Sigmoid colon (tissue), 7 donors: ENCODE data around the gene ABI3. TPM values are rescaled to one million over a fixed set of nuclear protein-coding genes. Genes with fewer than 3 reads are reported as not detected.
A peak's percentile ranks its signal among the peaks of the same experiment; 100 is the strongest.

Source experiments
- DNase-seq: peaks from one replicate; pipeline ENCODE4 v3.0.0-alpha.2; 2019
- H3K27ac ChIP-seq, 4 donors: fragments of 200-600 bp; sonication (generic); one replicate each; pipeline ENCODE4 v1.5.1; 2016 to 2019; ENCODE audit warnings: mild to moderate bottlenecking in 1 of 4
- H3K27me3 ChIP-seq, 3 donors: fragments of 200-600 bp; sonication (generic); one replicate each; pipeline ENCODE4 v1.5.1; 2019; ENCODE audit warnings: mild to moderate bottlenecking in 1 of 3
- H3K36me3 ChIP-seq, 4 donors: fragments of 200-600 bp; sonication (generic); one replicate each; pipeline ENCODE4 v1.5.1; 2016 to 2019
- H3K4me1 ChIP-seq, 4 donors: fragments of 200-600 bp; sonication (generic); one replicate each; pipeline ENCODE4 v1.5.1; 2017 to 2019
- H3K4me3 ChIP-seq, 4 donors: fragments of 200-600 bp; sonication (generic); one replicate each; pipeline ENCODE4 v1.5.1; 2017 to 2019; ENCODE audit warnings: mild to moderate bottlenecking in 2 of 4, moderate library complexity in 1 of 4
- H3K9me3 ChIP-seq, 4 donors: fragments of 200-600 bp in 3 of 4; sonication (generic) in 3 of 4; one replicate each; pipeline versions ENCODE4 v1.5.1 to v1.6.1; 2013 to 2019
- CTCF ChIP-seq, 4 experiments: fragments of 450-650 bp in 3 of 4; fragments of 200-600 bp in 1 of 4; IDR thresholded peaks; one replicate each; pipeline ENCODE4 v1.5.1; 2016 to 2019; ENCODE audit warnings: antibody characterized with exemption in 4 of 4, mild to moderate bottlenecking in 3 of 4, moderate library complexity in 2 of 4
- EP300 ChIP-seq, 4 donors: sonication (generic); formaldehyde crosslinking; IDR thresholded peaks; one replicate each; pipeline ENCODE4 v1.6.1; 2017; ENCODE audit warnings: antibody characterized with exemption in 4 of 4
- POLR2A ChIP-seq, 2 donors: fragments of 450-650 bp; IDR thresholded peaks; one replicate each; pipeline ENCODE4 v1.6.1; 2016; ENCODE audit warnings: antibody characterized with exemption in 2 of 2, mild to moderate bottlenecking in 2 of 2, moderate library complexity in 2 of 2
- POLR2AphosphoS5 ChIP-seq, 4 donors: sonication (generic); formaldehyde crosslinking; IDR thresholded peaks; one replicate each; pipeline ENCODE4 v1.6.1; 2017; ENCODE audit warnings: antibody characterized with exemption in 4 of 4
- WGBS, 2 donors: extraction: QIAGEN DNeasy Blood & Tissue Kit; methylation state at CpG; one replicate each; pipeline ENCODE4 v1.1.7; 2013; 5-methylcytosine and 5-hydroxymethylcytosine counted together
- intact Hi-C: fragments of 100-400 bp; cut with DNase I; formaldehyde crosslinking; loops from one replicate; pipeline ENCODE4 v1.15.1; 2023
- polyA plus RNA-seq, 3 donors: library from polyadenylated mRNA; stranded (reverse); fragments of 200-250 nt; gene quantifications; one replicate each; pipeline ENCODE4 v1.2.3, GENCODE V29; 2013
- total RNA-seq, 4 donors: library from RNA; depleted of rRNA; stranded (reverse); fragments of >200 nt; gene quantifications; one replicate each; pipeline ENCODE4 v1.1.0, GENCODE V29; 2016
- donor health status: healthy with polysubstance abuse.
- donor health status: Bipolar disorder and iron deficiency.
- donor health status: healthy.

ABI3 gene
- total and polyA plus RNA-seq, 7 donors, result 1.8 to 16.0 (median 7.1) TPM

DNA sequence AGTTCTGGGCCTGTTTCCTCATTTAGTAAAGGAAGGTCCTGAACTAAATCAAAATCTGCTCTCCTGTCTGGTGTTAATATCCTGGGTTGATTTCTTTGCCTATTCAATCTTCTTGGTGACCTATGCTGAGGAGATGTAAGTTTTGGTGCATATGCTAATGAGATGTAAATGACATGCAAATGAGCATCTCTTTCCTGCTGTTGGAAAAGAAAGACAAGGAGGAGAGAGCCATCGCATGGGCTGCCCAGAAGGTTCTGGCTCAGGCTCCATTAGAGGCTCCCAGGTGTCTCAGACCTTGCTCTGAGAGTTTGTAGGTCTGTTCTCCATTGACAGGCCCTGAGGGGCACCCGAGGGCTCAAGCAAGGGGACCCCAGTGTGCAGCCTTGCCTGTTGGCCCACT is 3.3 kb downstream of the ABI3 start:
- TF ChIP-seq CTCF (IDR thresholded peaks at IDR 0.05), result no peak
- TF ChIP-seq POLR2A (IDR thresholded peaks at IDR 0.05), result no peak
- no peak for TF ChIP-seq EP300 (IDR thresholded peaks at IDR 0.05)
- TF ChIP-seq POLR2AphosphoS5 (IDR thresholded peaks at IDR 0.05), result no peak
- intact Hi-C loops, result no loop called here
- 84 to 85% methylated on average over 2 of the region's 2 CpGs for WGBS, 2 donors
- Histone ChIP-seq H3K9me3 (no peaks in the 10 kb centered on the region), H3K4me1 (no peaks in the 10 kb centered on the region), H3K27me3 (peaks cover 0 to 22% (median 0%) of the 10 kb centered on the region in 3 donors), H3K4me3 (no peak overlapping the region), H3K36me3 (no peaks in the 10 kb centered on the region), H3K27ac (peak overlapping the region in 2 of 4 donors; percentile 20 to 23)
- no peak for DNase-seq

- no peaks in the 10 kb centered on the region for H3K36me3 ChIP-seq
- no peak overlapping the region for H3K4me3 ChIP-seq
- TF ChIP-seq POLR2AphosphoS5 (IDR thresholded peaks at IDR 0.05), result no peak
- no peak for TF ChIP-seq EP300 (IDR thresholded peaks at IDR 0.05)
- TF ChIP-seq CTCF (IDR thresholded peaks at IDR 0.05), result no peak
- TF ChIP-seq POLR2A (IDR thresholded peaks at IDR 0.05), result no peak
- no peaks in the 10 kb centered on the region for H3K4me1 ChIP-seq
- H3K9me3 ChIP-seq, result no peaks in the 10 kb centered on the region
- WGBS, 2 donors, result 46 to 60% methylated on average over 12 of the region's 12 CpGs
- peak overlapping the region in 1 of 4 donors; percentile 23 for H3K27ac ChIP-seq
- H3K27me3 ChIP-seq, result peaks cover 0 to 22% (median 9%) of the 10 kb centered on the region in 3 donors
- intact Hi-C loops, result no loop called here
- DNase-seq, result no peak
Observed at GRCh38 chr17:49214676-49215360, 4.3 kb downstream of the ABI3 start.

DNA sequence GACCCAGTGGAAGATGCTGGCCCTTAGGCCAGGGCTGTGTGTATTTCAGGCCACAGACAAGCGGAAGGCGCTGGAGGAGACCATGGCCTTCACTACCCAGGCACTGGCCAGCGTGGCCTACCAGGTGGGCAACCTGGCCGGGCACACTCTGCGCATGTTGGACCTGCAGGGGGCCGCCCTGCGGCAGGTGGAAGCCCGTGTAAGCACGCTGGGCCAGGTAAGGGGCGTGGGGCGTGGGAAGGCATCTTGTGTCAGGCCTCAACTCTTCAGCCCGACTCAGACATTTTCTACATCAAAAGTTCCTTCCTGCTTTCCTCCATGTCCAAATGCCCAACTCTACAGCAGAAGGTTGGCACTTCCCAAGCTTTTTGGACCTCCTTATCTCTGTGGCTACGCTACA is 6.0 kb downstream of the ABI3 start:
- WGBS, 2 donors, result 86 to 88% methylated on average over 13 of the region's 13 CpGs
- Histone ChIP-seq H3K4me1 (no peaks in the 10 kb centered on the region), H3K27me3 (peaks cover 4 to 22% (median 12%) of the 10 kb centered on the region in 3 donors), H3K36me3 (no peaks in the 10 kb centered on the region), H3K9me3 (no peaks in the 10 kb centered on the region), H3K27ac (peak overlapping the region; percentile 12 to 46 (median 30)), H3K4me3 (no peak overlapping the region)
- intact Hi-C loops, result no loop called here
- no peak for DNase-seq
- no peak for TF ChIP-seq POLR2A (IDR thresholded peaks at IDR 0.05)
- no peak for TF ChIP-seq POLR2AphosphoS5 (IDR thresholded peaks at IDR 0.05)
- no peak for TF ChIP-seq CTCF (IDR thresholded peaks at IDR 0.05)
- TF ChIP-seq EP300 (IDR thresholded peaks at IDR 0.05), result no peak

GRCh38 chr17:49216953-49217650 is 6.6 kb downstream of the ABI3 start:
- TF ChIP-seq EP300 (IDR thresholded peaks at IDR 0.05) (no peak), CTCF (IDR thresholded peaks at IDR 0.05) (no peak), POLR2AphosphoS5 (IDR thresholded peaks at IDR 0.05) (peak in 1 of 4 donors; percentile 48), POLR2A (IDR thresholded peaks at IDR 0.05) (no peak)
- peak; percentile 77 for DNase-seq
- Histone ChIP-seq H3K4me3 (no peak overlapping the region), H3K27me3 (peaks cover 4 to 28% (median 17%) of the 10 kb centered on the region in 3 donors), H3K4me1 (no peaks in the 10 kb centered on the region), H3K9me3 (no peaks in the 10 kb centered on the region), H3K27ac (peak overlapping the region in 3 of 4 donors; percentile 30 to 46 (median 34)), H3K36me3 (no peaks in the 10 kb centered on the region)
- intact Hi-C loops, result no loop called here
- WGBS, 2 donors, result 24 to 47% methylated on average over 11 of the region's 11 CpGs
